Natural killer cell (primary cell): ENCODE data around the gene FBP1. TPM values are rescaled to one million over a fixed set of nuclear protein-coding genes. Genes with fewer than 3 reads are reported as not detected.

Experiments used
- ATAC-seq, 3 donors: fragments of 150-1000 bp in 2 of 3; fragments of 200-7000 bp in 1 of 3; cut with Tn5 transposase; 1 replicate in 1 of 3; 2 replicates in 2 of 3; pipeline ENCODE4 v1.10.0; 2021; ENCODE audit warnings: mild to moderate bottlenecking in 2 of 3, moderate library complexity in 2 of 3
- DNase-seq, 2 donors: peaks; one replicate each; pipeline versions ENCODE4 v3.0.0 to v3.0.0-alpha.2; 2013 to 2021; ENCODE audit warnings: mixed read lengths in 1 of 2
- H3K27ac ChIP-seq: one replicate; pipeline ENCODE4 v1.5.1; 2013; ENCODE audit warnings: mild to moderate bottlenecking, low read length
- H3K27me3 ChIP-seq: one replicate; pipeline ENCODE4 v1.6.1; 2013; ENCODE audit warnings: low read length; ENCODE audit not compliant: control insufficient read depth, insufficient read depth
- H3K36me3 ChIP-seq: one replicate; pipeline ENCODE4 v1.6.1; 2013; ENCODE audit warnings: low read length; ENCODE audit not compliant: control insufficient read depth, insufficient read depth
- H3K4me1 ChIP-seq: one replicate; pipeline ENCODE4 v1.6.1; 2013; ENCODE audit warnings: low read length; ENCODE audit not compliant: control insufficient read depth, insufficient read depth
- H3K4me3 ChIP-seq: one replicate; pipeline ENCODE4 v1.5.1; 2013; ENCODE audit warnings: low read length
- H3K9me3 ChIP-seq: one replicate; pipeline ENCODE4 v1.6.1; 2013; ENCODE audit warnings: low read length; ENCODE audit not compliant: control insufficient read depth, insufficient read depth
- H3K27ac Mint-ChIP-seq, 2 donors: one replicate each; pipeline ENCODE4 v1.8.0; 2022; ENCODE audit warnings: mild to moderate bottlenecking in 2 of 2, mixed read lengths in 2 of 2, moderate library complexity in 1 of 2
- H3K27me3 Mint-ChIP-seq, 2 donors: one replicate each; pipeline ENCODE4 v1.8.0; 2022; ENCODE audit warnings: low read depth in 2 of 2, mixed read lengths in 2 of 2
- H3K36me3 Mint-ChIP-seq: one replicate; pipeline ENCODE4 v1.8.0; 2022; ENCODE audit warnings: mixed read lengths
- H3K4me1 Mint-ChIP-seq, 2 donors: one replicate each; pipeline ENCODE4 v1.8.0; 2022; ENCODE audit warnings: mixed read lengths in 2 of 2
- H3K4me3 Mint-ChIP-seq: one replicate; pipeline ENCODE4 v1.8.0; 2022; ENCODE audit warnings: mild to moderate bottlenecking, moderate library complexity, mixed read lengths
- H3K9me3 Mint-ChIP-seq, 2 donors: one replicate each; pipeline ENCODE4 v1.8.0; 2022; ENCODE audit warnings: mixed read lengths in 2 of 2
- CTCF ChIP-seq: fragments of 200-600 bp; IDR thresholded peaks from one replicate; pipeline ENCODE4 v1.8.0; 2022; ENCODE audit warnings: antibody characterized with exemption
- WGBS: methylation state at CpG from one replicate; pipeline ENCODE4 v1.1.7; 2013; ENCODE audit warnings: missing lambda C conversion rate; ENCODE audit not compliant: insufficient coverage; 5-methylcytosine and 5-hydroxymethylcytosine counted together
- intact Hi-C: fragments of 100-400 bp; cut with micrococcal nuclease; formaldehyde crosslinking; loops from one replicate; pipeline ENCODE4 v1.14.2; 2022
- total RNA-seq, 4 donors: library from RNA; stranded (reverse); fragments of 120-200 nt in 1 of 4; gene quantifications; one replicate each; pipeline versions ENCODE4 v1.2.3 to v1.2.4, GENCODE V29; 2013 to 2022

Gene FBP1
- total RNA-seq, 3 donors from 2014 or later (not counting 1 experiment from before 2014, with no cell fraction given): 14.0 to 17.0 (median 15.5) TPM

DNA sequence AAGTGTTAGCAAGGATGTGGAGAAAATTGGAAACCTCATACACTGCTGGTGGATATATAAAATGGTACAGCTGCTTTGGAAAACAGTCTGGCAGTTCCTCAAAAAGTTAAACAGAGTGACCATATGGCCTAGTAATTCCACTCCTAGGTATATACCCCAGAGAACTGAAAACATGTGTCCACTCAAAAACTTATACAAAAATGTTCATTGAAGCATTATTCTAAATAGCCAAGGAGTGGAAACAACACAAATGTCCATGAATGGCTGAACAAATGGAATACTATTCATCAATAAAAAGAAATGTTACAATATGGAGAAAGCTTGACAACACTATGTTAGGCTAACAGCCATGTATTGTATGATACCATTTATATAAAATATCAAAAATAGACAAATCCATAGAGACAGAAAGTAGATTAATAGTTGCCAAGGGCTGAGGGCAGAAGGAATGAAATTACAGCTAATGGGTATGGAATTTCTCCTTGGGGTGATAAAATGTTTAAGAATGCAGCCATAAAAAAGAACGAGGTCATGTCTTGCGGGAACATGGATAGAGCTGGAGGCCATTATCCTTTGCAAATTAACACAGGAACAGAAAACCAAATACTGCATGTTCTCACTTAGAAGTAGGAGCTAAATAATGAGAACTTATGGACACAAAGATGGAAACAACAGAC is 33.6 kb upstream of the FBP1 start:
- WGBS: 100% methylated on average over 1 of the region's 2 CpGs
- H3K9me3 ChIP-seq: no peaks in the 10 kb centered on the region
- H3K4me3 Mint-ChIP-seq: no peak overlapping the region
- H3K4me1 ChIP-seq: no peaks in the 10 kb centered on the region
- H3K27me3 Mint-ChIP-seq: peaks cover under 1 to 5% of the 10 kb centered on the region in 2 donors
- DNase-seq (no peak), ATAC-seq (no peak)
- no peak for TF ChIP-seq CTCF
- H3K4me3 ChIP-seq: no peak overlapping the region
- intact Hi-C loops: no loop called here
- no peaks in the 10 kb centered on the region for H3K36me3 ChIP-seq
- no peak overlapping the region for H3K27ac Mint-ChIP-seq
- H3K27ac ChIP-seq: no peak overlapping the region
- peaks cover 7 to 13% of the 10 kb centered on the region in 2 donors for H3K4me1 Mint-ChIP-seq
- no peaks in the 10 kb centered on the region for H3K36me3 Mint-ChIP-seq
- no peaks in the 10 kb centered on the region for H3K9me3 Mint-ChIP-seq
- H3K27me3 ChIP-seq: no peaks in the 10 kb centered on the region

- Histone ChIP-seq H3K9me3 (no peaks in the 10 kb centered on the region), H3K4me1 (no peaks in the 10 kb centered on the region), H3K4me3 (peak overlapping the region; percentile 44), H3K36me3 (no peaks in the 10 kb centered on the region), H3K27me3 (no peaks in the 10 kb centered on the region), H3K27ac (peak overlapping the region; percentile 38)
- H3K36me3 Mint-ChIP-seq: no peaks in the 10 kb centered on the region
- peaks cover 7 to 13% of the 10 kb centered on the region in 2 donors for H3K4me1 Mint-ChIP-seq
- WGBS: 26% methylated on average over 15 of the region's 17 CpGs
- peak overlapping the region in 1 of 2 donors; percentile 75 for H3K27ac Mint-ChIP-seq
- H3K4me3 Mint-ChIP-seq: peak overlapping the region; percentile 93
- peaks cover 17 to 18% of the 10 kb centered on the region in 2 donors for H3K27me3 Mint-ChIP-seq
- peak; percentile 61 for TF ChIP-seq CTCF
- intact Hi-C loops: loop anchor here (2.0 kb wide), 1 partner anchor 462 kb away; no protein-coding TSS in a partner anchor
- peak; percentile 84 to 90 (median 86) for ATAC-seq
- no peaks in the 10 kb centered on the region for H3K9me3 Mint-ChIP-seq
- peak; percentile 25 to 73 for DNase-seq
These were observed 29.8 kb upstream of the FBP1 start for GRCh38 chr9:94668928-94669729.

DNA sequence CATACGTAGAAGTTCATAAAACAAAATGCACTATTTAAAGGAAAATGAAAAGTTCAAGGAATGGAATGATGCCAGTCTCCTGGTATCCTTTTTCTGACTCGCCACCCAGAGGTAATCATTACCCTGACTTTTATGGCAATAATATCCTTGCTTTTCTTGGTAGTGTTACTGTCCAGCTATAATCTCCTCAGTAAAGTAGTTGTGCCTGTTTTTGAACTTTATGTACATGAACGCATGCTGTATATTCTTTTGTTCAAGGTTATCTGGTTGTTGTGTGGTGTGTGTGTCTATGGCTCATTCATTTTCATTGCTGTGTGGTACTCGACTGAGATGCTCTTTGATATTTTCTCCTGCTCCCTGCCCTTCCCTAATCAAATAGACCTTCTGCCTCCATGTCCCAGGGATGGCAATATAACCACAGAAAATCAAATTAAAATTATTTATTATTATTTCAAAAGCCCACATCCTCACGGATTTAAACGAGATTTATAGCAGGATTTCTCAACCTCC is 29.2 kb upstream of the FBP1 start:
- Histone ChIP-seq H3K27me3 (no peaks in the 10 kb centered on the region), H3K4me3 (no peak overlapping the region), H3K36me3 (no peaks in the 10 kb centered on the region), H3K27ac (no peak overlapping the region), H3K9me3 (no peaks in the 10 kb centered on the region), H3K4me1 (no peaks in the 10 kb centered on the region)
- Mint-ChIP-seq H3K27ac (peak overlapping the region in 1 of 2 donors; percentile 75), H3K36me3 (no peaks in the 10 kb centered on the region), H3K27me3 (peaks cover 17 to 18% of the 10 kb centered on the region in 2 donors), H3K4me1 (peaks cover 7 to 13% of the 10 kb centered on the region in 2 donors), H3K4me3 (no peak overlapping the region), H3K9me3 (no peaks in the 10 kb centered on the region)
- TF ChIP-seq CTCF: no peak
- DNase-seq (no peak), ATAC-seq (no peak)
- WGBS: 43% methylated on average over 4 of the region's 6 CpGs
- intact Hi-C loops: loop anchor here (2.0 kb wide), 1 partner anchor 462 kb away; no protein-coding TSS in a partner anchor
